ENCODE measurements around the gene PHRF1. TPM values are rescaled to one million over a fixed set of nuclear protein-coding genes. Genes with fewer than 3 reads are reported as not detected.
A peak's percentile ranks its signal among the peaks of the same experiment; 100 is the strongest.

PHRF1 gene
- 10 to 100 TPM; 43.1 to 44.5 TPM for total RNA-seq

GRCh38 chr11:575996-576768, at the start of gene PHRF1:
TSS of gene PHRF1 (plus strand) at chr11:576470. CDS start at chr11:581513, 5,043 bp downstream.
- peak; percentile 97 for DNase-seq
- no peaks in the 10 kb centered on the region for H3K9me3 Mint-ChIP-seq
- CTCF ChIA-PET, result interaction anchor here (1.0 kb wide), 1 partner anchor 150 kb away, joined by 3 read pairs; no protein-coding TSS in a partner anchor
- TF ChIP-seq CTCF (IDR thresholded peaks at IDR 0.05), result no peak
- peaks cover 42% of the 10 kb centered on the region for H3K4me1 Mint-ChIP-seq (ENCODE audit: low read depth)
- POLR2A ChIA-PET, result interaction anchor here (0.6 to 2.1 kb wide), 19 partner anchors 9 to 309 kb away, joined by 3 to 8 read pairs (median 4); partner anchors contain the start of genes IRF7, TALDO1 and TMEM80
- intact Hi-C loops (cut with micrococcal nuclease), result no loop called here
- peak within 1 kb of the TSS; percentile 87 for H3K4me3 Mint-ChIP-seq
- peak within 1 kb of the TSS; percentile 99 for H3K27ac Mint-ChIP-seq
- ATAC-seq, result peak; percentile 90
- H3K36me3 Mint-ChIP-seq (ENCODE audit: low read depth), result peaks cover 21% of the 10 kb centered on the region
- H3K27me3 Mint-ChIP-seq, result peaks cover 11% of the 10 kb centered on the region

DNA sequence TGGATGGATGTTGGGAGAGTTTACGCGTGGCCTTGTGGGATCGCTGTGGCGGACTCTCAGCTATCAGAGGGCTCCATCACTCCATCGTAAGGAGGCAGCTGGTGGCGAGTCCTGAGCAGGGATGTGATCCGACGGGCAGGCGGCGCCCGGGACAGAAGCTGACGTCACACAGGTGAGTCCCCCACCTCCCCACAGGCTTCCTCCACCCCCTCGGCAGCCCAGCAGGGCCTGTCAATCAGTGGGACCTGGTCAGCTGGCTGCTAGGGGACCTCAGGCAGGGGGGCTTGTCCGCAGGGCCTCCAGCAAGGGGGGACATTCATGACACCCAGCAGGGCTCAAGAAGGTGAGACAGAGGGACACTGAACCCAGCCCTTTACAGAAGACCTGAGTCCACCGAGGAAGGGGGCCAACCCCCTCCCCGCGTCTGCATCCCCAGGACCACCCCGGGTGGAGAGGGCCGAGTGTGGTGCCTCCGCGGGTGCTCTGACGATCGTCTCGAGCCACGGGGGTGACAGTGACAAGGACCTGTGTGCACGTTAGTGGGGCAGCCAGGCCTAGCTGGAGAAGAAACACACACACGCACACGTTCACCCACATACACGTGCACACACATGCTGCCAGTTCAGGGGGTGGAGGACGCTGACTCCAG, 48.0 kb upstream of the PHRF1 start:
- no peak for TF ChIP-seq CTCF (IDR thresholded peaks at IDR 0.05)
- Mint-ChIP-seq H3K27me3 (no peaks in the 10 kb centered on the region), H3K9me3 (no peaks in the 10 kb centered on the region), H3K27ac (no peak overlapping the region), H3K36me3 (ENCODE audit: low read depth) (no peaks in the 10 kb centered on the region), H3K4me1 (ENCODE audit: low read depth) (no peaks in the 10 kb centered on the region), H3K4me3 (no peak overlapping the region)
- DNase-seq (no peak), ATAC-seq (no peak)
- intact Hi-C loops (cut with micrococcal nuclease), result no loop called here
- CTCF ChIA-PET, result no interaction called here
- POLR2A ChIA-PET, result no interaction called here

- no peak for TF ChIP-seq CTCF (IDR thresholded peaks at IDR 0.05)
- ATAC-seq (no peak), DNase-seq (no peak)
- ChIA-PET POLR2A (no interaction called here), CTCF (interaction anchor here (1.0 kb wide), 1 partner anchor 11 kb away, joined by 4 read pairs; no protein-coding TSS in a partner anchor)
- H3K9me3 Mint-ChIP-seq, result no peaks in the 10 kb centered on the region
- H3K27ac Mint-ChIP-seq, result no peak overlapping the region
- no peaks in the 10 kb centered on the region for H3K27me3 Mint-ChIP-seq
- H3K4me1 Mint-ChIP-seq (ENCODE audit: low read depth), result no peaks in the 10 kb centered on the region
- H3K36me3 Mint-ChIP-seq (ENCODE audit: low read depth), result no peaks in the 10 kb centered on the region
- H3K4me3 Mint-ChIP-seq, result no peak overlapping the region
- intact Hi-C loops (cut with micrococcal nuclease), result no loop called here
Measured at GRCh38 chr11:528815-529727, 47.2 kb upstream of the PHRF1 start.

DNA sequence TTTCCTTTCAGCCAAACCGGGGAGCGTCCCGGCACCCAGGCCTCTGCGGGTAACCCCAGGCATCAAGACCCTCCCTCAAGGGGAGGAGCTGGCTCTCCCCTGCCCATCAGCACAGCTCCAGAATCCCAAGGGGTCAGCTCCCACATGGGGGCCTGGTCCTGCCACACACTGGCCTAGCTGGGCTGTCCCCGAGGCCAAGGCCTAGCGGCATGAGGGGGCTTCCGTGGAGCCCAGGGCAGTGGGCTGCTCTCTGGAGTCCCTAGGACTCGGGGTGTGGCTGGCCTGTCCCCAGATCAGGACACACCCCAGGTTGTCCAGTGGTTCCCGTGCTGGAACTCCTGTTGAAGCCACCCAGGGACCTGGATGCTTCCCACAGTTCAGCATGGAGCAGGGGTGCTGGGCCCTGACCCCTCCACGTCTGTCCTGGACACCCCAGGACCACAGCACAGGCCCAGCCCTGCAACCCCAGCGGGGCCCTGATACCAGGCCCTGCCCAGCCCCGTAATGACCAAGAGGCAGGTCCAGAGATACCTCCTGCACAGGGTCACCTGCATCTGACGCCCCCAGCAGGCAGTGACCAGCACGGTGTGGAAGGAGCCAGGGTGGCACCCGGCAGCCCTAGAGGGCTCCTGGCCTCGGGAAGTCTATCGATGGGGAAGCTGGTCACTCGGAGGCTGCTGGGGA, 46.4 kb upstream of the PHRF1 start:
- DNase-seq, result no peak
- CTCF ChIA-PET, result interaction anchor here (1.0 kb wide), 1 partner anchor 12 kb away, joined by 4 read pairs; no protein-coding TSS in a partner anchor
- H3K4me3 Mint-ChIP-seq, result no peak overlapping the region
- no peaks in the 10 kb centered on the region for H3K36me3 Mint-ChIP-seq (ENCODE audit: low read depth)
- intact Hi-C loops (cut with micrococcal nuclease), result no loop called here
- no peak for TF ChIP-seq CTCF (IDR thresholded peaks at IDR 0.05)
- POLR2A ChIA-PET, result no interaction called here
- no peaks in the 10 kb centered on the region for H3K4me1 Mint-ChIP-seq (ENCODE audit: low read depth)
- H3K27ac Mint-ChIP-seq, result no peak overlapping the region
- no peak for ATAC-seq
- H3K9me3 Mint-ChIP-seq, result no peaks in the 10 kb centered on the region
- no peaks in the 10 kb centered on the region for H3K27me3 Mint-ChIP-seq
